ENCODE data around the gene SYT3.
"Not testable (repeated sequence)": the region's sequence is repeated elsewhere in the genome, so short reads cannot be mapped to it uniquely, and the experiment has no call there.

The SYT3 gene

GRCh38 chr19:50602935-50603334 lies 36.7 kb downstream of the SYT3 start:
- no peak for DNase-seq (ENCODE audit: low spot score)

- DNase-seq (ENCODE audit: low spot score), result no peak
These were observed 37.2 kb downstream of the SYT3 start for GRCh38 chr19:50602496-50602895.

- no peak for DNase-seq (ENCODE audit: low spot score)
These were observed 37.6 kb downstream of the SYT3 start for GRCh38 chr19:50602089-50602422.

GRCh38 chr19:50601407-50602088 lies 38.1 kb downstream of the SYT3 start:
- DNase-seq (ENCODE audit: low spot score), result no peak

- DNase-seq (ENCODE audit: low spot score), result no peak
These were observed 40.3 kb downstream of the SYT3 start for GRCh38 chr19:50599427-50599826.

GRCh38 chr19:50590191-50590590 lies 49.5 kb downstream of the SYT3 start:
- DNase-seq (ENCODE audit: low spot score), result no peak

- DNase-seq (ENCODE audit: low spot score), result not testable (repeated sequence)
These were observed 57.7 kb downstream of the SYT3 start for GRCh38 chr19:50581795-50582660.

- no peak for DNase-seq (ENCODE audit: low spot score)
These were observed 58.6 kb downstream of the SYT3 start for GRCh38 chr19:50580970-50581634.

- DNase-seq (ENCODE audit: low spot score), result no peak
These were observed 59.4 kb downstream of the SYT3 start for GRCh38 chr19:50580240-50580639.

- DNase-seq (ENCODE audit: low spot score), result not testable (repeated sequence)
These were observed 62.9 kb downstream of the SYT3 start for GRCh38 chr19:50576769-50577168.

- DNase-seq (ENCODE audit: low spot score), result no peak
These were observed 65.8 kb downstream of the SYT3 start for GRCh38 chr19:50573741-50574461.
